ENCODE results near the gene LRP6. TPM values are rescaled to one million over a fixed set of nuclear protein-coding genes. Genes with fewer than 3 reads are reported as not detected.
"Not testable (repeated sequence)": the region's sequence is repeated elsewhere in the genome, so short reads cannot be mapped to it uniquely, and the experiment has no call there.

The LRP6 gene
- total RNA-seq: 10 to 100 TPM; 26.2 to 37.9 TPM

- no peaks in the 10 kb centered on the region for H3K9me3 ChIP-seq
- H3K36me3 ChIP-seq: no peaks in the 10 kb centered on the region
- peak; percentile 88 for DNase-seq
- no peaks in the 10 kb centered on the region for H3K27me3 ChIP-seq
- intact Hi-C loops (cut with DNase I): no loop called here
- H3K4me1 ChIP-seq: peaks cover 4% of the 10 kb centered on the region
- H3K4me3 ChIP-seq: peak within 1 kb of the TSS; percentile 71
- no peak for TF ChIP-seq CTCF (IDR thresholded peaks at IDR 0.05)
- peak within 1 kb of the TSS; percentile 86 to 95 for H3K9ac ChIP-seq (ENCODE audit: low read depth in 2 of 2, low read length in 2 of 2)
- H3K27ac ChIP-seq: peak within 1 kb of the TSS; percentile 91
Measured at GRCh38 chr12:12266873-12267741, at the start of gene LRP6. Gene LRP6, minus strand, starts transcription at chr12:12267044. Its CDS starts 309 bp downstream, at chr12:12266735.

GRCh38 chr12:12315838-12316237 lies 49.0 kb upstream of the LRP6 start:
- no peak overlapping the region for H3K9ac ChIP-seq (ENCODE audit: low read depth in 2 of 2, low read length in 2 of 2)
- intact Hi-C loops (cut with DNase I): no loop called here
- H3K27ac ChIP-seq: no peak overlapping the region
- no peak for TF ChIP-seq CTCF (IDR thresholded peaks at IDR 0.05)
- H3K27me3 ChIP-seq: no peaks in the 10 kb centered on the region
- no peak overlapping the region for H3K4me3 ChIP-seq
- no peak for DNase-seq
- H3K9me3 ChIP-seq: no peaks in the 10 kb centered on the region
- H3K36me3 ChIP-seq: no peaks in the 10 kb centered on the region
- H3K4me1 ChIP-seq: no peaks in the 10 kb centered on the region

- H3K36me3 ChIP-seq; H3K4me3 ChIP-seq; DNase-seq; H3K9me3 ChIP-seq; H3K27me3 ChIP-seq; H3K4me1 ChIP-seq; intact Hi-C loops (cut with DNase I); H3K9ac ChIP-seq (ENCODE audit: low read depth in 2 of 2, low read length in 2 of 2); H3K27ac ChIP-seq: not testable (repeated sequence)
Measured at GRCh38 chr12:12310695-12311094, 43.9 kb upstream of the LRP6 start.

GRCh38 chr12:12305568-12306300 lies 38.9 kb upstream of the LRP6 start:
- TF ChIP-seq CTCF (IDR thresholded peaks at IDR 0.05): no peak
- intact Hi-C loops (cut with DNase I): no loop called here
- Histone ChIP-seq H3K4me3 (no peak overlapping the region), H3K27ac (no peak overlapping the region), H3K9ac (ENCODE audit: low read depth in 2 of 2, low read length in 2 of 2) (no peak overlapping the region), H3K36me3 (no peaks in the 10 kb centered on the region), H3K9me3 (no peaks in the 10 kb centered on the region), H3K27me3 (no peaks in the 10 kb centered on the region), H3K4me1 (no peaks in the 10 kb centered on the region)
- no peak for DNase-seq

GRCh38 chr12:12302976-12303375 lies 36.1 kb upstream of the LRP6 start:
- Histone ChIP-seq H3K36me3 (no peaks in the 10 kb centered on the region), H3K27me3 (no peaks in the 10 kb centered on the region), H3K27ac (no peak overlapping the region), H3K9me3 (no peaks in the 10 kb centered on the region), H3K4me3 (no peak overlapping the region), H3K9ac (ENCODE audit: low read depth in 2 of 2, low read length in 2 of 2) (no peak overlapping the region), H3K4me1 (no peaks in the 10 kb centered on the region)
- DNase-seq: no peak
- no peak for TF ChIP-seq CTCF (IDR thresholded peaks at IDR 0.05)
- intact Hi-C loops (cut with DNase I): no loop called here

- H3K4me1 ChIP-seq: no peaks in the 10 kb centered on the region
- intact Hi-C loops (cut with DNase I): no loop called here
- TF ChIP-seq CTCF (IDR thresholded peaks at IDR 0.05): no peak
- H3K27me3 ChIP-seq: no peaks in the 10 kb centered on the region
- H3K9me3 ChIP-seq: no peaks in the 10 kb centered on the region
- no peak overlapping the region for H3K4me3 ChIP-seq
- DNase-seq: no peak
- no peaks in the 10 kb centered on the region for H3K36me3 ChIP-seq
- no peak overlapping the region for H3K9ac ChIP-seq (ENCODE audit: low read depth in 2 of 2, low read length in 2 of 2)
- H3K27ac ChIP-seq: no peak overlapping the region
Measured at GRCh38 chr12:12301122-12301521, 34.3 kb upstream of the LRP6 start.

All from colonic mucosa (tissue), 4 donors.